HepG2 (cell line): ENCODE data around the gene MYADML2. TPM values are rescaled to one million over a fixed set of nuclear protein-coding genes. Genes with fewer than 3 reads are reported as not detected.
A peak's percentile ranks its signal among the peaks of the same experiment; 100 is the strongest.

Experiments
- ARHGAP35 ChIP-seq: sonication (generic); formaldehyde crosslinking; IDR thresholded peaks from 2 replicates; pipeline ENCODE4 v1.9.0; 2022; ENCODE audit warnings: mild to moderate bottlenecking, inconsistent platforms, moderate library complexity, missing genetic modification reagents, borderline replicate concordance
- ATAD3A ChIP-seq: sonication (generic); formaldehyde crosslinking; IDR thresholded peaks from 2 replicates; pipeline ENCODE4 v1.4.0; 2020; ENCODE audit warnings: missing genetic modification reagents
- GATAD1 ChIP-seq: IDR thresholded peaks from 2 replicates; pipeline ENCODE4 v1.6.1; 2016; ENCODE audit warnings: missing genetic modification reagents, missing compliant biosample characterization
- JARID2 ChIP-seq: sonication (generic); formaldehyde crosslinking; IDR thresholded peaks from 2 replicates; pipeline ENCODE4 v1.8.1; 2023; ENCODE audit warnings: missing genetic modification reagents, inconsistent platforms; ENCODE audit not compliant: insufficient replicate concordance
- MED1 ChIP-seq: sonication (generic); formaldehyde crosslinking; IDR thresholded peaks from 2 replicates; pipeline ENCODE4 v1.4.0; 2020; ENCODE audit warnings: missing genetic modification reagents
- MTF2 ChIP-seq: sonication (generic); formaldehyde crosslinking; IDR thresholded peaks from 2 replicates; pipeline ENCODE4 v1.5.0; 2020; ENCODE audit warnings: missing genetic modification reagents, borderline replicate concordance
- PCBP1 ChIP-seq: fragments of 200-400 bp; formaldehyde crosslinking; IDR thresholded peaks from 2 replicates; pipeline ENCODE4 v1.6.1; 2017; ENCODE audit warnings: mild to moderate bottlenecking, low read depth, low read length, borderline replicate concordance
- PHF5A ChIP-seq: IDR thresholded peaks from one replicate; pipeline ENCODE4 v1.6.1; 2018; ENCODE audit warnings: low read depth, missing genetic modification reagents; ENCODE audit not compliant: unreplicated experiment
- SALL1 ChIP-seq: sonication (generic); formaldehyde crosslinking; IDR thresholded peaks from 2 replicates; pipeline ENCODE4 v1.8.0; 2022; ENCODE audit warnings: mild to moderate bottlenecking, missing genetic modification reagents
- SOX13 ChIP-seq, 3 experiments: fragments of 450-650 bp in 1 of 3; sonication (generic) in 1 of 3; formaldehyde crosslinking in 1 of 3; IDR thresholded peaks in 2 of 3; conservative IDR thresholded peaks in 1 of 3; 2 replicates each; pipeline versions ENCODE4 v1.5.0 to v1.6.1; 2016 to 2020; ENCODE audit warnings: antibody characterized with exemption in 1 of 3, mild to moderate bottlenecking in 1 of 3, missing compliant biosample characterization in 1 of 3, missing genetic modification reagents in 1 of 3, moderate library complexity in 1 of 3
- SP1 ChIP-seq, 2 experiments: fragments of 450-650 bp in 1 of 2; sonication (generic) in 1 of 2; formaldehyde crosslinking in 1 of 2; IDR thresholded peaks; 2 replicates each; pipeline versions ENCODE4 v1.4.0 to v1.6.1; 2016 to 2020; ENCODE audit warnings: missing genetic modification reagents in 1 of 2
- SP2 ChIP-seq: sonication (generic); formaldehyde crosslinking; IDR thresholded peaks from 2 replicates; pipeline ENCODE4 v1.5.1; 2020; ENCODE audit warnings: mild to moderate bottlenecking, missing genetic modification reagents
- SPEN ChIP-seq: sonication (generic); formaldehyde crosslinking; IDR thresholded peaks from 2 replicates; pipeline ENCODE4 v1.5.1; 2020; ENCODE audit warnings: low read depth, mild to moderate bottlenecking, missing genetic modification reagents
- ZBTB3 ChIP-seq: sonication (generic); formaldehyde crosslinking; IDR thresholded peaks from 2 replicates; pipeline ENCODE4 v1.4.0; 2020; ENCODE audit warnings: low read depth, mild to moderate bottlenecking, moderate library complexity, missing genetic modification reagents, borderline replicate concordance
- ZFP62 ChIP-seq: sonication (generic); formaldehyde crosslinking; IDR thresholded peaks from 2 replicates; pipeline ENCODE4 v1.4.0; 2020; ENCODE audit warnings: missing genetic modification reagents
- ZNF441 ChIP-seq: sonication (generic); formaldehyde crosslinking; IDR thresholded peaks from 2 replicates; pipeline ENCODE4 v1.7.0; 2021; ENCODE audit warnings: missing genetic modification reagents, borderline replicate concordance
- ZNF451 ChIP-seq: sonication (generic); formaldehyde crosslinking; IDR thresholded peaks from 2 replicates; pipeline ENCODE4 v1.5.0; 2020; ENCODE audit warnings: mild to moderate bottlenecking, missing genetic modification reagents
- ZNF713 ChIP-seq: sonication (generic); formaldehyde crosslinking; IDR thresholded peaks from 2 replicates; pipeline ENCODE4 v1.4.0; 2020; ENCODE audit warnings: mild to moderate bottlenecking, missing genetic modification reagents
- ZSCAN20 ChIP-seq: sonication (generic); formaldehyde crosslinking; IDR thresholded peaks from 2 replicates; pipeline ENCODE4 v1.4.0; 2020; ENCODE audit warnings: missing genetic modification reagents, mild to moderate bottlenecking, borderline replicate concordance
- polyA plus RNA-seq, 8 experiments: library from polyadenylated mRNA; depleted of rRNA in 3 of 8; stranded (reverse) in 7 of 8; unstranded in 1 of 8; fragments of >200 nt; fragmentation: Illumina TruSeq in 4 of 8; extraction: Trizol in 4 of 8; gene quantifications; 2 replicates each; pipeline versions ENCODE4 v1.2.1 to v1.2.3, GENCODE V29; 2011 to 2016; ENCODE audit warnings: low read depth in 4 of 8, missing spikeins in 1 of 8, mixed read lengths in 1 of 8; ENCODE audit not compliant: insufficient read depth in 1 of 8
- total RNA-seq, 5 experiments: library from RNA; depleted of rRNA; stranded (reverse); fragments of >200 nt; fragmentation: Illumina TruSeq; extraction: Trizol; gene quantifications; 2 replicates each; pipeline ENCODE4 v1.2.3, GENCODE V29; 2016; ENCODE audit warnings: low read depth in 1 of 5
- TF ChIP-seq, protein P1 (sequence below): sonication (generic); formaldehyde crosslinking; IDR thresholded peaks from 2 replicates; pipeline ENCODE4 v1.4.0; 2020; ENCODE audit warnings: mild to moderate bottlenecking, missing genetic modification reagents
- TF ChIP-seq, protein P2 (sequence below): sonication (generic); formaldehyde crosslinking; IDR thresholded peaks from 2 replicates; pipeline ENCODE4 v1.4.0; 2020; ENCODE audit warnings: missing genetic modification reagents
- TF ChIP-seq, protein P3 (sequence below): IDR thresholded peaks from 2 replicates; pipeline ENCODE4 v1.6.1; 2016; ENCODE audit warnings: missing biosample characterization, missing genetic modification reagents, low read depth

The MYADML2 gene
- total and polyA plus RNA-seq, 2 of the 13 experiments (the other 11 are each of a cell fraction or from before 2014, with no cell fraction given) = not detected

DNA sequence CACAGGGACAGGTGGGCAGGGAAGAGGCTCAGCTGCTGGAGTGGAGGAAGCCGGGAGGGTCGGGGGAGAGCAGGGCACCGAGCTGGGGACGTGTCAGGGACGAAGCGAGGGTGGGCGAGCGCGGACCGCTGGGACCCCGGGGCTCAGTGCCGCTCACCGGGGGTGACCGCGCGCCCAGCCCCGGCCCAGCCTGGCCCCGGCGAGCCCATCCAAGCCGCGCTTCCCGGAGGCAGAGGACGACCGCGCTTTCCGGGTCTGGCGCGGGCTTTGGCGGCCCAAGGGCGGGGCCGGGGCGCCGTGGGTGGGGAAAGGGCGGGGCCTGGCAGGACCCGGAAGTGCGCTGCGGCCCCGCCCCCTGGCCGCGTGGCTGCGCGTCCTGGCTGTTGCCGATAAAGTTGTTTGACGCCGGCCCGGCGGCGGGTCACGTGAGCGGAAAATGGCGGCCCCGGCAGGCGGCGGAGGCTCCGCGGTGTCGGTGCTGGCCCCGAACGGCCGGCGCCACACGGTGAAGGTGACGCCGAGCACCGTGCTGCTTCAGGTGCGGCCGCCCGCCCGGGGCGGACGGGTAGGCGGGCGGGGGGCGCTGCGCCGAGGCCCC, 30.3 kb upstream of the MYADML2 start, which contains the start of gene ASPSCR1 (continued):
- TF ChIP-seq ARHGAP35 (CRISPR knock-in tag) = no peak; the same call in 1 of the 2 replicates
- TF ChIP-seq, protein P1, sequence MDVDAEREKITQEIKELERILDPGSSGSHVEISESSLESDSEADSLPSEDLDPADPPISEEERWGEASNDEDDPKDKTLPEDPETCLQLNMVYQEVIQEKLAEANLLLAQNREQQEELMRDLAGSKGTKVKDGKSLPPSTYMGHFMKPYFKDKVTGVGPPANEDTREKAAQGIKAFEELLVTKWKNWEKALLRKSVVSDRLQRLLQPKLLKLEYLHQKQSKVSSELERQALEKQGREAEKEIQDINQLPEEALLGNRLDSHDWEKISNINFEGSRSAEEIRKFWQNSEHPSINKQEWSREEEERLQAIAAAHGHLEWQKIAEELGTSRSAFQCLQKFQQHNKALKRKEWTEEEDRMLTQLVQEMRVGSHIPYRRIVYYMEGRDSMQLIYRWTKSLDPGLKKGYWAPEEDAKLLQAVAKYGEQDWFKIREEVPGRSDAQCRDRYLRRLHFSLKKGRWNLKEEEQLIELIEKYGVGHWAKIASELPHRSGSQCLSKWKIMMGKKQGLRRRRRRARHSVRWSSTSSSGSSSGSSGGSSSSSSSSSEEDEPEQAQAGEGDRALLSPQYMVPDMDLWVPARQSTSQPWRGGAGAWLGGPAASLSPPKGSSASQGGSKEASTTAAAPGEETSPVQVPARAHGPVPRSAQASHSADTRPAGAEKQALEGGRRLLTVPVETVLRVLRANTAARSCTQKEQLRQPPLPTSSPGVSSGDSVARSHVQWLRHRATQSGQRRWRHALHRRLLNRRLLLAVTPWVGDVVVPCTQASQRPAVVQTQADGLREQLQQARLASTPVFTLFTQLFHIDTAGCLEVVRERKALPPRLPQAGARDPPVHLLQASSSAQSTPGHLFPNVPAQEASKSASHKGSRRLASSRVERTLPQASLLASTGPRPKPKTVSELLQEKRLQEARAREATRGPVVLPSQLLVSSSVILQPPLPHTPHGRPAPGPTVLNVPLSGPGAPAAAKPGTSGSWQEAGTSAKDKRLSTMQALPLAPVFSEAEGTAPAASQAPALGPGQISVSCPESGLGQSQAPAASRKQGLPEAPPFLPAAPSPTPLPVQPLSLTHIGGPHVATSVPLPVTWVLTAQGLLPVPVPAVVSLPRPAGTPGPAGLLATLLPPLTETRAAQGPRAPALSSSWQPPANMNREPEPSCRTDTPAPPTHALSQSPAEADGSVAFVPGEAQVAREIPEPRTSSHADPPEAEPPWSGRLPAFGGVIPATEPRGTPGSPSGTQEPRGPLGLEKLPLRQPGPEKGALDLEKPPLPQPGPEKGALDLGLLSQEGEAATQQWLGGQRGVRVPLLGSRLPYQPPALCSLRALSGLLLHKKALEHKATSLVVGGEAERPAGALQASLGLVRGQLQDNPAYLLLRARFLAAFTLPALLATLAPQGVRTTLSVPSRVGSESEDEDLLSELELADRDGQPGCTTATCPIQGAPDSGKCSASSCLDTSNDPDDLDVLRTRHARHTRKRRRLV (CRISPR knock-in tag) = 0 out of 2 replicates have a peak, but pooled peaks have one; percentile 47
- 0 out of 2 replicates have a peak, but pooled peaks have one; percentile 3 for TF ChIP-seq ZFP62 (CRISPR knock-in tag)
- TF ChIP-seq SALL1 (CRISPR knock-in tag) = peak; percentile 57
- 0 out of 2 replicates have a peak, but pooled peaks have one; percentile 54 for TF ChIP-seq SP1 (IDR thresholded peaks at IDR 0.05)
- TF ChIP-seq SP1 (CRISPR knock-in tag; IDR thresholded peaks at IDR 0.05) = peak; percentile 99
- TF ChIP-seq ZNF713 = no peak
- TF ChIP-seq GATAD1 (CRISPR knock-in tag) = peak; percentile 87
- TF ChIP-seq MTF2 (CRISPR knock-in tag) = peak; percentile 2; the same call in 1 of the 2 replicates
- TF ChIP-seq ZBTB3 = no peak
- no peak for TF ChIP-seq JARID2 (CRISPR knock-in tag)
- peak; percentile 92 for TF ChIP-seq SPEN (CRISPR knock-in tag)
- 0 out of 2 replicates have a peak, but pooled peaks have one; percentile 82 for TF ChIP-seq ZNF451
- no peak for TF ChIP-seq ATAD3A (CRISPR knock-in tag)
- TF ChIP-seq MED1 (CRISPR knock-in tag) = peak; percentile 76
- TF ChIP-seq, protein P2, sequence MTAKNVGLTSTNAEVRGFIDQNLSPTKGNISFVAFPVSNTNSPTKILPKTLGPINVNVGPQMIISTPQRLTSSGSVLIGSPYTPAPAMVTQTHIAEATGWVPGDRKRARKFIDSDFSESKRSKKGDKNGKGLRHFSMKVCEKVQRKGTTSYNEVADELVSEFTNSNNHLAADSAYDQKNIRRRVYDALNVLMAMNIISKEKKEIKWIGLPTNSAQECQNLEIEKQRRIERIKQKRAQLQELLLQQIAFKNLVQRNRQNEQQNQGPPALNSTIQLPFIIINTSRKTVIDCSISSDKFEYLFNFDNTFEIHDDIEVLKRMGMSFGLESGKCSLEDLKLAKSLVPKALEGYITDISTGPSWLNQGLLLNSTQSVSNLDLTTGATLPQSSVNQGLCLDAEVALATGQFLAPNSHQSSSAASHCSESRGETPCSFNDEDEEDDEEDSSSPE = peak; percentile 91
- TF ChIP-seq, protein P3, sequence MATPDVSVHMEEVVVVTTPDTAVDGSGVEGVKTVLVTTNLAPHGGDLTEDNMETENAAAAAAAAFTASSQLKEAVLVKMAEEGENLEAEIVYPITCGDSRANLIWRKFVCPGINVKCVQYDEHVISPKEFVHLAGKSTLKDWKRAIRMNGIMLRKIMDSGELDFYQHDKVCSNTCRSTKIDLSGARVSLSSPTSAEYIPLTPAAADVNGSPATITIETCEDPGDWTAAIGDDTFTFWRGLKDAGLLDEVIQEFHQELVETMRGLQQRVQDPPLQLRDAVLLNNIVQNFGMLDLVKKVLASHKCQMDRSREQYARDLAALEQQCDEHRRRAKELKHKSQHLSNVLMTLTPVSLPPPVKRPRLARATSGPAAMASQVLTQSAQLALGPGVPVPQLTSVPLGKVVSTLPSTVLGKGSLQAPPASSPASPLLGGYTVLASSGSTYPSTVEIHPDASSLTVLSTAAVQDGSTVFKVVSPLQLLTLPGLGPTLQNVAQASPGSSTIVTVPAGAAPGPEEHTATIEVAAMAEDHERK (CRISPR knock-in tag) = peak; percentile 92
- TF ChIP-seq ZSCAN20 (CRISPR knock-in tag) = peak; percentile 81; the same call in 1 of the 2 replicates
- TF ChIP-seq PHF5A = no peak
- TF ChIP-seq SP2 (CRISPR knock-in tag) = peak; percentile 65
- no peak for TF ChIP-seq ZNF441 (CRISPR knock-in tag)
- peak; percentile 50; the same call in 1 of the 2 replicates for TF ChIP-seq PCBP1
- TF ChIP-seq SOX13 (IDR thresholded peaks at IDR 0.05) = no peak
- TF ChIP-seq SOX13 (CRISPR knock-in tag; conservative IDR thresholded peaks at IDR 0.05 in 1 of 2, IDR thresholded peaks at IDR 0.05 in 1 of 2) = no peak; a peak in 1 of 4 replicates
